Peyer's patch (tissue), 4 donors: Measurements from ENCODE around the gene RIC3.

Source experiments
- CTCF ChIP-seq, 6 experiments: fragments of 450-650 bp in 4 of 6; fragments of 200-600 bp in 2 of 6; sonication (generic) in 1 of 6; IDR thresholded peaks; one replicate each; pipeline ENCODE4 v1.5.1; 2017 to 2019; ENCODE audit warnings: antibody characterized with exemption in 6 of 6, mild to moderate bottlenecking in 3 of 6, moderate library complexity in 1 of 6
- POLR2A ChIP-seq, 2 donors: fragments of 450-650 bp; IDR thresholded peaks; one replicate each; pipeline ENCODE4 v1.5.1; 2017; ENCODE audit warnings: antibody characterized with exemption in 2 of 2, mild to moderate bottlenecking in 2 of 2, moderate library complexity in 2 of 2

GRCh38 chr11:8217136-8217535 lies 48.3 kb upstream of the RIC3 start:
- no peak for TF ChIP-seq CTCF (IDR thresholded peaks at IDR 0.05)
- TF ChIP-seq POLR2A (IDR thresholded peaks at IDR 0.05): no peak
